CD14-positive monocyte (primary cell): ENCODE results near the gene CPD. TPM values are rescaled to one million over a fixed set of nuclear protein-coding genes. Genes with fewer than 3 reads are reported as not detected.
A peak's percentile ranks its signal among the peaks of the same experiment; 100 is the strongest.

Experiments used
- DNase-seq, 3 donors: peaks; one replicate each; pipeline ENCODE4 v3.0.0-alpha.2; 2011 to 2022
- H2AFZ ChIP-seq: 2 replicates; pipeline ENCODE4 v1.6.0; 2012; ENCODE audit warnings: mild to moderate bottlenecking, low read depth, low read length, inconsistent platforms; ENCODE audit not compliant: insufficient read depth, poor library complexity, severe bottlenecking
- H3K27ac ChIP-seq, 2 donors: 1 replicate in 1 of 2; 2 replicates in 1 of 2; pipeline ENCODE4 v1.5.1; 2012 to 2013; ENCODE audit warnings: low read length in 2 of 2, control low read depth in 1 of 2, inconsistent platforms in 1 of 2, low read depth in 1 of 2, mild to moderate bottlenecking in 1 of 2
- H3K27me3 ChIP-seq, 2 donors: one replicate each; pipeline versions ENCODE4 v1.6.0 to v1.6.1; 2011 to 2013; ENCODE audit warnings: low read length in 2 of 2; ENCODE audit not compliant: control insufficient read depth in 2 of 2, insufficient read depth in 2 of 2
- H3K36me3 ChIP-seq, 2 donors: replicated peaks in 1 of 2; 1 replicate in 1 of 2; 2 replicates in 1 of 2; pipeline versions ENCODE4 v1.5.1 to v1.6.1; 2012 to 2013; ENCODE audit warnings: low read length in 2 of 2, control low read depth in 1 of 2, inconsistent platforms in 1 of 2, mild to moderate bottlenecking in 1 of 2; ENCODE audit not compliant: insufficient read depth in 2 of 2, control insufficient read depth in 1 of 2
- H3K4me1 ChIP-seq, 2 donors: 1 replicate in 1 of 2; 2 replicates in 1 of 2; pipeline versions ENCODE4 v1.5.1 to v1.6.1; 2012 to 2013; ENCODE audit warnings: low read length in 2 of 2, control low read depth in 1 of 2, inconsistent platforms in 1 of 2, mild to moderate bottlenecking in 1 of 2, moderate library complexity in 1 of 2; ENCODE audit not compliant: insufficient read depth in 2 of 2, control insufficient read depth in 1 of 2
- H3K4me2 ChIP-seq: replicated peaks from 2 replicates; pipeline ENCODE3; 2012; ENCODE audit warnings: low read length, moderate library complexity, mild to moderate bottlenecking; ENCODE audit not compliant: poor library complexity, severe bottlenecking; ENCODE audit errors: extremely low read depth
- H3K4me3 ChIP-seq, 3 experiments: fragments of 200-600 bp in 1 of 3; sonication (generic) in 1 of 3; replicated peaks in 1 of 3; 1 replicate in 2 of 3; 2 replicates in 1 of 3; pipeline ENCODE4 v1.5.1; 2011 to 2013; ENCODE audit warnings: low read length in 3 of 3, mild to moderate bottlenecking in 3 of 3, control low read depth in 2 of 3, low read depth in 2 of 3, inconsistent platforms in 1 of 3, moderate library complexity in 1 of 3
- H3K79me2 ChIP-seq: 2 replicates; pipeline ENCODE4 v1.6.0; 2012; ENCODE audit warnings: mild to moderate bottlenecking, control low read depth, inconsistent platforms, low read length, moderate library complexity; ENCODE audit not compliant: insufficient read depth
- H3K9ac ChIP-seq: 2 replicates; pipeline ENCODE4 v1.6.0; 2017; ENCODE audit warnings: low read length, mild to moderate bottlenecking; ENCODE audit not compliant: insufficient read depth, poor library complexity, severe bottlenecking
- H3K9me3 ChIP-seq, 2 donors: replicated peaks in 1 of 2; 1 replicate in 1 of 2; 2 replicates in 1 of 2; pipeline versions ENCODE4 v1.5.1 to v1.6.1; 2012 to 2013; ENCODE audit warnings: low read length in 2 of 2, control low read depth in 1 of 2; ENCODE audit not compliant: control insufficient read depth in 1 of 2, insufficient read depth in 1 of 2
- H4K20me1 ChIP-seq: 2 replicates; pipeline ENCODE4 v1.6.0; 2012; ENCODE audit warnings: mild to moderate bottlenecking, low read length, control low read depth, moderate library complexity; ENCODE audit not compliant: insufficient read depth
- H3K27ac Mint-ChIP-seq, 7 donors: one replicate each; pipeline ENCODE4 v1.8.0; 2020; ENCODE audit warnings: mild to moderate bottlenecking in 7 of 7, mixed read lengths in 7 of 7, moderate library complexity in 6 of 7, inconsistent platforms in 2 of 7
- H3K27me3 Mint-ChIP-seq, 3 donors: one replicate each; pipeline ENCODE4 v1.8.0; 2021 to 2022; ENCODE audit warnings: low read depth in 3 of 3, mild to moderate bottlenecking in 3 of 3, mixed read lengths in 3 of 3, moderate library complexity in 3 of 3, inconsistent platforms in 1 of 3
- H3K36me3 Mint-ChIP-seq, 2 donors: one replicate each; pipeline ENCODE4 v1.8.0; 2020; ENCODE audit warnings: mixed read lengths in 2 of 2, inconsistent platforms in 1 of 2, mild to moderate bottlenecking in 1 of 2
- H3K4me1 Mint-ChIP-seq: one replicate; pipeline ENCODE4 v1.8.0; 2020; ENCODE audit warnings: mild to moderate bottlenecking, mixed read lengths
- H3K4me3 Mint-ChIP-seq, 2 donors: one replicate each; pipeline ENCODE4 v1.8.0; 2020; ENCODE audit warnings: mild to moderate bottlenecking in 2 of 2, mixed read lengths in 2 of 2, moderate library complexity in 1 of 2
- H3K9me3 Mint-ChIP-seq, 7 donors: one replicate each; pipeline ENCODE4 v1.8.0; 2020 to 2022; ENCODE audit warnings: mixed read lengths in 7 of 7, mild to moderate bottlenecking in 6 of 7, moderate library complexity in 6 of 7, inconsistent platforms in 2 of 7
- WGBS: methylation state at CpG from one replicate; pipeline ENCODE4 v1.1.5; 2013; ENCODE audit warnings: missing lambda C conversion rate; ENCODE audit not compliant: insufficient coverage; 5-methylcytosine and 5-hydroxymethylcytosine counted together
- intact Hi-C, 2 donors: fragments of 100-400 bp; cut with micrococcal nuclease; formaldehyde crosslinking; loops; one replicate each; pipeline versions ENCODE4 v1.15.0 to v1.15.1; 2023
- polyA minus RNA-seq: library from RNA; depleted of rRNA, polyadenylated mRNA; stranded (reverse); fragments of >200 nt; gene quantifications from 2 replicates; pipeline ENCODE4 v1.2.3, GENCODE V29; 2012
- polyA plus RNA-seq, 3 donors: library from polyadenylated mRNA; depleted of rRNA in 1 of 3; unstranded in 2 of 3; stranded (reverse) in 1 of 3; fragments of 300-500 nt in 2 of 3; fragments of >200 nt in 1 of 3; fragmentation: Illumina TruSeq in 2 of 3; gene quantifications; 1 replicate in 2 of 3; 2 replicates in 1 of 3; pipeline ENCODE4 v1.2.3, GENCODE V29; 2012 to 2021
- total RNA-seq, 12 experiments: library from RNA in 1 of 12; stranded (reverse) in 1 of 12; fragments of 120-200 nt in 1 of 12; gene quantifications; one replicate each; pipeline ENCODE4 v1.2.4 and lab custom pipeline; 2013 to 2026; ENCODE audit warnings: mixed read lengths in 6 of 12, inconsistent platforms in 1 of 12
- TF ChIP-seq, protein P1 (sequence below): fragments of 200-600 bp; IDR thresholded peaks from one replicate; pipeline ENCODE4 v1.8.0; 2022; ENCODE audit warnings: antibody characterized with exemption, mild to moderate bottlenecking

Gene CPD
- 53.6 TPM for total RNA-seq (2013)
- 10 to 100 TPM in 2 of 3 donors, 1 to 10 TPM in 1; 9.2 to 47.0 (median 32.2) TPM for polyA plus RNA-seq
- 30.3 and 33.1 TPM in 2 replicates for polyA minus RNA-seq
- 282 to 731 (median 421) reads per million in 11 experiments for total RNA-seq (lab: John Stamatoyannopoulos, UW)

DNA sequence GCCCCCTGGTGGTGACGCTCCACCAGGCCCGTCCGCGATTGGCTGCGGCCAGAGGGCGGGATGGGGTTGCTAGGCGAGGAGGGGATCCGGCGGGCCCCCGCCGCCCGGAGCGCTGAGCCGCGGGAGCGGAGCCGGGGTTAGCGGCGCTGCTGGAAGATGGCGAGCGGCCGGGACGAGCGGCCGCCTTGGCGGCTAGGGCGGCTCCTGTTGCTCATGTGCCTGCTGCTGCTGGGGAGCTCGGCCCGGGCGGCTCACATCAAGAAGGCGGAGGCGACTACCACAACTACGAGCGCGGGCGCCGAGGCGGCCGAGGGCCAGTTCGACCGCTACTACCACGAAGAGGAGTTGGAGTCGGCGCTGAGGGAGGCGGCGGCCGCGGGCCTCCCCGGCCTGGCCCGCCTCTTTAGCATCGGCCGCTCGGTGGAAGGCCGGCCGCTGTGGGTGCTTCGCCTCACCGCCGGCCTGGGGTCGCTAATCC, at the start of gene CPD:
Gene CPD, plus strand, starts transcription at position 103 of the 478 bp plus-strand sequence. Its CDS starts 54 bp downstream, at position 157.
- H2AFZ ChIP-seq = peak within 1 kb of the TSS; percentile 92
- peak within 1 kb of the TSS; percentile 77 to 94 (median 85) for H3K4me3 ChIP-seq
- TF ChIP-seq, protein P1, sequence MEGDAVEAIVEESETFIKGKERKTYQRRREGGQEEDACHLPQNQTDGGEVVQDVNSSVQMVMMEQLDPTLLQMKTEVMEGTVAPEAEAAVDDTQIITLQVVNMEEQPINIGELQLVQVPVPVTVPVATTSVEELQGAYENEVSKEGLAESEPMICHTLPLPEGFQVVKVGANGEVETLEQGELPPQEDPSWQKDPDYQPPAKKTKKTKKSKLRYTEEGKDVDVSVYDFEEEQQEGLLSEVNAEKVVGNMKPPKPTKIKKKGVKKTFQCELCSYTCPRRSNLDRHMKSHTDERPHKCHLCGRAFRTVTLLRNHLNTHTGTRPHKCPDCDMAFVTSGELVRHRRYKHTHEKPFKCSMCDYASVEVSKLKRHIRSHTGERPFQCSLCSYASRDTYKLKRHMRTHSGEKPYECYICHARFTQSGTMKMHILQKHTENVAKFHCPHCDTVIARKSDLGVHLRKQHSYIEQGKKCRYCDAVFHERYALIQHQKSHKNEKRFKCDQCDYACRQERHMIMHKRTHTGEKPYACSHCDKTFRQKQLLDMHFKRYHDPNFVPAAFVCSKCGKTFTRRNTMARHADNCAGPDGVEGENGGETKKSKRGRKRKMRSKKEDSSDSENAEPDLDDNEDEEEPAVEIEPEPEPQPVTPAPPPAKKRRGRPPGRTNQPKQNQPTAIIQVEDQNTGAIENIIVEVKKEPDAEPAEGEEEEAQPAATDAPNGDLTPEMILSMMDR = no peak
- peak; percentile 92 to 95 (median 94) for DNase-seq
- H3K9me3 Mint-ChIP-seq = peaks cover 0 to 3% (median 0%) of the 10 kb centered on the region in 7 donors
- peaks cover 0 to 5% of the 10 kb centered on the region in 2 donors for H3K36me3 Mint-ChIP-seq
- peaks cover 33 to 47% of the 10 kb centered on the region in 2 donors for H3K4me1 ChIP-seq
- under 1% methylated on average over 59 of the region's 59 CpGs for WGBS
- no peaks in the 10 kb centered on the region for H3K27me3 ChIP-seq
- no peaks in the 10 kb centered on the region for H3K36me3 ChIP-seq
- peaks cover 3 to 11% (median 4%) of the 10 kb centered on the region in 3 donors for H3K27me3 Mint-ChIP-seq
- H3K4me1 Mint-ChIP-seq = peaks cover 54% of the 10 kb centered on the region
- intact Hi-C loops = loop anchor here (5.0 kb wide), 2 partner anchors 37 to 42 kb away; no protein-coding TSS in a partner anchor
- H3K79me2 ChIP-seq = peaks cover 51% of the 10 kb centered on the region
- H3K4me2 ChIP-seq = peak within 1 kb of the TSS; percentile 91
- H3K9me3 ChIP-seq = no peaks in the 10 kb centered on the region
- peak within 1 kb of the TSS; percentile 62 to 80 for H3K27ac ChIP-seq
- H3K4me3 Mint-ChIP-seq = peak within 1 kb of the TSS; percentile 94 to 97
- H3K9ac ChIP-seq = peak within 1 kb of the TSS; percentile 87
- peak within 1 kb of the TSS; percentile 84 to 96 (median 90) for H3K27ac Mint-ChIP-seq
- H4K20me1 ChIP-seq = peaks cover 43% of the 10 kb centered on the region

DNA sequence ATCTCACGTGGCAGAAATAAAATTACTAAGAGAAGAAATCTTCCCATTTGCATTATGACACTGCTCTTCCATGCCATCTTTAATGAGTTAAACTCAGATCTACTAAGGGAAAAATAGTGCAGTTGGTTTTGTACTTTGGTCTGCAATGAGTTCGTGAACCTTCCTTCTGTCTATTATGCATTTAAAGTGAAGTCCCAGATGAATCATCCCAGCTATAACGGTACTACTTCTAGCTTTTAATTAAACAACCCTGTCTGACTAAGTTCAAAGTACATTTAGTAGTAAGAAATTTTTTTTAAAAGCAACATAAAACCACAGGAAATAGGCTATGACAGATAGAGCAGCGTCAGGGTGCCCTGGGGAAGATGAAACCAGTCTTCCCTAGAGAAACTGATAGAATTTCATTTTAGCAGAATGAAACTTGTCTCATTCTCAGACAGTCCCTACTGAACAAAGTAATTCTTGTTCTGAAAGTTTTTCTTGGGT, 46.6 kb upstream of the CPD start:
- peak in 2 of 3 donors; percentile 40 to 58 for DNase-seq
- no peak overlapping the region for H3K4me3 ChIP-seq
- H3K9ac ChIP-seq = no peak overlapping the region
- no peaks in the 10 kb centered on the region for H3K79me2 ChIP-seq
- H3K4me1 Mint-ChIP-seq = peaks cover 16% of the 10 kb centered on the region
- no peak overlapping the region for H3K4me2 ChIP-seq
- no peaks in the 10 kb centered on the region for H3K36me3 Mint-ChIP-seq
- H3K27ac ChIP-seq = no peak overlapping the region
- no peaks in the 10 kb centered on the region for H4K20me1 ChIP-seq
- H3K27ac Mint-ChIP-seq = peak overlapping the region in 1 of 7 donors; percentile 61
- peak overlapping the region; percentile 56 for H2AFZ ChIP-seq
- TF ChIP-seq, protein P1 = no peak
- no peaks in the 10 kb centered on the region for H3K27me3 ChIP-seq
- peaks cover 5 to 7% of the 10 kb centered on the region in 2 donors for H3K4me1 ChIP-seq
- no peak overlapping the region for H3K4me3 Mint-ChIP-seq
- H3K9me3 ChIP-seq = no peaks in the 10 kb centered on the region
- no peaks in the 10 kb centered on the region for H3K9me3 Mint-ChIP-seq
- H3K36me3 ChIP-seq = no peaks in the 10 kb centered on the region
- no CpG with 5 or more reads among the region's 4 CpGs for WGBS
- peaks cover 0 to 10% (median 5%) of the 10 kb centered on the region in 3 donors for H3K27me3 Mint-ChIP-seq
- intact Hi-C loops = loop anchor here in 1 of 2 donors (10.0 kb wide), 1 partner anchor 207 kb away; no protein-coding TSS in a partner anchor
